Measurements from ENCODE around the gene AUTS2. TPM values are rescaled to one million over a fixed set of nuclear protein-coding genes. Genes with fewer than 3 reads are reported as not detected.

Gene AUTS2
- total and polyA plus RNA-seq, 4 experiments from 2014 or later: 3.4 to 35.2 (median 25.5) TPM

DNA sequence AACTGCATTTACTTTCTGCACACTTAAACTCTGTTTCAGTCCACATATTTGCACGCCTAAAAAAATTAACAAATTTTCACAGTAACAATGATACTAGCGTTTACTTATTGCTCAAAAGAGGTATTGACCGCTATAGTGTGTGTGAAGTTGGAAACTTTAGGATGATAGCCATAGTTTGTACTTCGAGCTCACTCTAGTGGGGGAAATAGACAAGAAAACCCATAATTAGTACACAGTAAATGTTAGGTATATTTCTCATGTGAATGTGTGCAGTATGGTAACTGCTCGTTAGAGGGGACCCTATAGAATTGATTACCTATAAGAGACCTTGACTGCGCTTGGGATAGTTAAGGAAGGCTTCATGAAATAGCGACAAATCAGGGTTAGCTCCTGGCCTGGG is 238.4 kb downstream of the AUTS2 start:
- intact Hi-C loops (cut with micrococcal nuclease): no loop called here
- H3K27ac Mint-ChIP-seq: no peak overlapping the region
- Histone ChIP-seq H3K9me3 (ENCODE audit: control insufficient read depth in 1 of 2, low read length in 2 of 2) (no peaks in the 10 kb centered on the region), H3K27me3 (ENCODE audit: insufficient read depth, low read length) (no peaks in the 10 kb centered on the region), H3K4me1 (ENCODE audit: insufficient read depth, low read length) (no peaks in the 10 kb centered on the region), H3K27ac (ENCODE audit: low read depth, low read length) (no peak overlapping the region), H3K36me3 (ENCODE audit: insufficient read depth, low read length) (no peaks in the 10 kb centered on the region), H3K4me3 (ENCODE audit: low read length in 2 of 2) (no peak overlapping the region)
- POLR2A ChIA-PET (ENCODE audit: partially characterized antibody): no interaction called here
- H3K27me3 Mint-ChIP-seq: no peaks in the 10 kb centered on the region
- DNase-seq: no peak
- CTCF ChIA-PET (ENCODE audit: partially characterized antibody): no interaction called here
- peaks cover 0 to 3% (median 0%) of the 10 kb centered on the region in 8 donors for H3K9me3 Mint-ChIP-seq
- H3K4me1 Mint-ChIP-seq: no peaks in the 10 kb centered on the region
- H3K36me3 Mint-ChIP-seq: no peaks in the 10 kb centered on the region
- H3K4me3 Mint-ChIP-seq: no peak overlapping the region

DNA sequence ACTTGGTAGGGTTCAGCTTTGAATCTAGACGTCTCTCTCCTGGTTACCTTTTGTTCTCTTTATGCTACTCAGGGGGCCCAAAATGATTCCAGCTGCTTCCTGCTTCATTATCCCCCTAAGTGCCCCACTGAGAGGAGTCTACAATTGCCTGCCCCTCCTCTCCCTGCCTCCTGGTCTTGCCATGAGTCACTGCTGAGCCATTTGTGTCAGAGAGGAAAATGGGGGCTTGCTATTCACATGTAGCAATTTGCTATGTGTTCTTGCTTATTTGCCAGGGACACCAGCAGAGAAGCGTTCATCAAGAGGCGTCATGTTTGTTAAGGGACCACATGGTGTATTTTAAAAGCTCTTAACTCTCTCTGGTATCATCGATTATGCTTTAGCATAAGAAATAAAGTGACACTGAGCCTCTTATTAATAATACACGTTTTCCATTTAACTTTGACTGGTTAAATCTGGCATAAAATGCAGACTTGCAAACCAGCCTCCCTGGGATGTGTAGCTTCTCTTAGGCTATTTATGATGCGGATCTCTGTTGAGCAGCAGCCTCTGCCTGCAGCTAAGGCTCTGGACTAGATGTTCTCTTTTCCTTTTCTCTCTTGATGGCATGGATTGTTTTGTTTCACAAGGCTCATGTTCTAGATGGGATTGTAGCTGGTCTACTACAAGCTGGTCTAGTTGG is 239.3 kb downstream of the AUTS2 start:
- H3K4me1 Mint-ChIP-seq: no peaks in the 10 kb centered on the region
- H3K27ac ChIP-seq (ENCODE audit: low read depth, low read length): no peak overlapping the region
- H3K4me3 Mint-ChIP-seq: no peak overlapping the region
- H3K36me3 Mint-ChIP-seq: no peaks in the 10 kb centered on the region
- H3K4me1 ChIP-seq (ENCODE audit: insufficient read depth, low read length): no peaks in the 10 kb centered on the region
- POLR2A ChIA-PET (ENCODE audit: partially characterized antibody): no interaction called here
- DNase-seq: no peak
- intact Hi-C loops (cut with micrococcal nuclease): no loop called here
- H3K4me3 ChIP-seq (ENCODE audit: low read length in 2 of 2): no peak overlapping the region
- H3K27me3 Mint-ChIP-seq: no peaks in the 10 kb centered on the region
- CTCF ChIA-PET (ENCODE audit: partially characterized antibody): no interaction called here
- peaks cover 0 to 3% (median 0%) of the 10 kb centered on the region in 8 donors for H3K9me3 Mint-ChIP-seq
- H3K9me3 ChIP-seq (ENCODE audit: control insufficient read depth in 1 of 2, low read length in 2 of 2): no peaks in the 10 kb centered on the region
- no peak overlapping the region for H3K27ac Mint-ChIP-seq
- no peaks in the 10 kb centered on the region for H3K27me3 ChIP-seq (ENCODE audit: insufficient read depth, low read length)
- no peaks in the 10 kb centered on the region for H3K36me3 ChIP-seq (ENCODE audit: insufficient read depth, low read length)

DNA sequence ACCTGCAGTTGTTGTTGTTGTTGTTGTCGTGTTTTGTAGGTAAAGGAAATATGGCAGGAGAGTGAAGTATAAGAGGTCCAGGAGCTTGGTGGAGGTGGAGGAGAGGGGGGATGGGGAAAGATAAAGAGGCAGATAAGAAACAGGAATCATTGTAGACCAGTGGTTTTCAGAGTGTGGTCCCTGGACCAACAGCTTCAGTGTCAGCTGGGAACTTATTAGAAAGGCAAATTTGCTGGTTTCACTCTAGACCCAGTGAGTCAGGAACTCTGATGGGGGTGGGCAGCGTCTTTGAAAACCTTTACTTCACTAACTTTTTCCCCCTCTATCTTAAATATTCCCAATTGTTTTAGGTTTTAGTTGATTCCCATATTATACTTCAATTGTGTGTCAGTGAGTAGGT is 241.5 kb downstream of the AUTS2 start:
- H3K4me1 ChIP-seq (ENCODE audit: insufficient read depth, low read length): no peaks in the 10 kb centered on the region
- ChIA-PET CTCF (ENCODE audit: partially characterized antibody) (no interaction called here), POLR2A (ENCODE audit: partially characterized antibody) (no interaction called here)
- peaks cover 0 to 3% (median 0%) of the 10 kb centered on the region in 8 donors for H3K9me3 Mint-ChIP-seq
- H3K4me1 Mint-ChIP-seq: no peaks in the 10 kb centered on the region
- intact Hi-C loops (cut with micrococcal nuclease): no loop called here
- H3K9me3 ChIP-seq (ENCODE audit: control insufficient read depth in 1 of 2, low read length in 2 of 2): no peaks in the 10 kb centered on the region
- H3K27ac ChIP-seq (ENCODE audit: low read depth, low read length): no peak overlapping the region
- H3K27me3 ChIP-seq (ENCODE audit: insufficient read depth, low read length): no peaks in the 10 kb centered on the region
- no peak overlapping the region for H3K4me3 Mint-ChIP-seq
- H3K4me3 ChIP-seq (ENCODE audit: low read length in 2 of 2): no peak overlapping the region
- no peak for DNase-seq
- peaks cover 4% of the 10 kb centered on the region in 2 donors for H3K27me3 Mint-ChIP-seq
- no peak overlapping the region for H3K27ac Mint-ChIP-seq
- H3K36me3 ChIP-seq (ENCODE audit: insufficient read depth, low read length): no peaks in the 10 kb centered on the region
- H3K36me3 Mint-ChIP-seq: no peaks in the 10 kb centered on the region

DNA sequence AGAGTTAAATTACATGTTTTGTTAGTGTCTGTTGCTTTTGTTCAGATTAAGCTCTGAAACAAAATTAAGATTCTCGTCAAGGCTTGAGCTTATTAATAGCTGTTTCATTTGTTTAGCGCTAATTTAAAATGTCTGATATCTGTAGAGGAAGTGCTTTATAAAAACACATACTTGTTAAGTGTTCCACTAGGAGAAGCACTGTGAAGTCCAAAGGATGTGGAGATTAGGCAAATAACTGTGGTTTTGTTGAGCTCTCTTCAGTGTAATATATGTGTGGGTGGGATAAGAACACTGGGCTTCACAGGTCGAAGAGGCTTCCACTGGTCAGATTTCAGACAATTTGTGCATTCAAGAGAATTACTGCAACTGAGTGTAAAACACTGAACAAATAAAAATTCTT is 242.0 kb downstream of the AUTS2 start:
- intact Hi-C loops (cut with micrococcal nuclease): no loop called here
- DNase-seq: no peak
- no peaks in the 10 kb centered on the region for H3K4me1 Mint-ChIP-seq
- ChIA-PET CTCF (ENCODE audit: partially characterized antibody) (no interaction called here), POLR2A (ENCODE audit: partially characterized antibody) (no interaction called here)
- peaks cover 0 to 3% (median 0%) of the 10 kb centered on the region in 8 donors for H3K9me3 Mint-ChIP-seq
- H3K36me3 Mint-ChIP-seq: no peaks in the 10 kb centered on the region
- H3K27me3 Mint-ChIP-seq: peaks cover 4% of the 10 kb centered on the region in 2 donors
- no peaks in the 10 kb centered on the region for H3K4me1 ChIP-seq (ENCODE audit: insufficient read depth, low read length)
- H3K4me3 ChIP-seq (ENCODE audit: low read length in 2 of 2): no peak overlapping the region
- H3K9me3 ChIP-seq (ENCODE audit: control insufficient read depth in 1 of 2, low read length in 2 of 2): no peaks in the 10 kb centered on the region
- no peaks in the 10 kb centered on the region for H3K27me3 ChIP-seq (ENCODE audit: insufficient read depth, low read length)
- H3K36me3 ChIP-seq (ENCODE audit: insufficient read depth, low read length): no peaks in the 10 kb centered on the region
- H3K4me3 Mint-ChIP-seq: no peak overlapping the region
- no peak overlapping the region for H3K27ac Mint-ChIP-seq
- no peak overlapping the region for H3K27ac ChIP-seq (ENCODE audit: low read depth, low read length)

DNA sequence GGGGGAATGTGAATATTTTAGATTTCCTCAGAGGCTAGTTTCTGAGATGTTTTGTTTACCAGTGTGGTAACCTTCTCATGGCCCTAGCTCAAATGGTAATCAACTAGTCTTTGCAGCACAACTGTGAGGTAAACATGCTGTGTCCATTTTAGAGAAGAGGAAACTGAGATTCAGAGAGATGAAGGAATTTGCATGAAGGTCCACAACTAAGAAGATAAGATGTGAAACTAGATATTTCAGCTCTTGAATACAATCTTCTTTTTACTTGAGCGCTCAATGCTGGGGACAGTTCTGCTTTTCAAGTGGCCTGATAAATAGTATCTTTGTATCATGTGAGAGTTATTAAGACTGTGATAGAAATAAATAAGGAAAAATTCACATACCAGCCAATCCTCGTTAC is 245.4 kb downstream of the AUTS2 start:
- Histone ChIP-seq H3K4me3 (ENCODE audit: low read length in 2 of 2) (no peak overlapping the region), H3K4me1 (ENCODE audit: insufficient read depth, low read length) (no peaks in the 10 kb centered on the region), H3K36me3 (ENCODE audit: insufficient read depth, low read length) (no peaks in the 10 kb centered on the region), H3K27ac (ENCODE audit: low read depth, low read length) (no peak overlapping the region), H3K27me3 (ENCODE audit: insufficient read depth, low read length) (no peaks in the 10 kb centered on the region), H3K9me3 (ENCODE audit: control insufficient read depth in 1 of 2, low read length in 2 of 2) (no peaks in the 10 kb centered on the region)
- H3K36me3 Mint-ChIP-seq: no peaks in the 10 kb centered on the region
- H3K27ac Mint-ChIP-seq: no peak overlapping the region
- no peak overlapping the region for H3K4me3 Mint-ChIP-seq
- H3K4me1 Mint-ChIP-seq: no peaks in the 10 kb centered on the region
- H3K27me3 Mint-ChIP-seq: peaks cover 4% of the 10 kb centered on the region in 2 donors
- POLR2A ChIA-PET (ENCODE audit: partially characterized antibody): no interaction called here
- CTCF ChIA-PET (ENCODE audit: partially characterized antibody): no interaction called here
- intact Hi-C loops (cut with micrococcal nuclease): no loop called here
- H3K9me3 Mint-ChIP-seq: peaks cover 0 to 2% (median 0%) of the 10 kb centered on the region in 8 donors
- DNase-seq: no peak

DNA sequence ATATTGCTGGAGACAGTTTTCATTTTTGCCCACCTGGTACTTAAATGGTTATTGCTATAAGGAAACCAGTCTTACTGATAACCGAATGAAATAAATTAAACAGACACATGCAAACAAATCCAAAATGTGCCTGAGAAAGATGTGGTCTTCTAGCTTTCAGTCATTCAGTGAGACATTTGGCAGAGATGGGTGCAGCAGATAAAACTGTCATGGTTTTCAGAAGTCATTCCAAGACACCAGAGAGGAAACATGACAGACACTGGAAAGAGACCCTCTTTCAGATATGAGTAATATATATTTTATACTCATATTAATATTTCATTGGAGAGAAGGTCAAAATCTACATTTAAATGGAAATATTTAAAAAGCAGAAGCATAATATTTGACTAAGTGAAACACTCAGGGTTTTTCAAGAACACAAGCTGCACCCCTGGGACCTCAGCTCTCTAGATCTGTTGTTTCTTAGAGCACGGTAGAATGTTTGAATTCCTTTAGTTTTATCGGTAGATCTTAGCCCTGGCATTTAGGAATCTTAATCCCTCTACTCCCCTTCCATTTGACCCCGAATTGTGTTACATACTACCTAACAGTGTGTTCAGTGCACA is 246.1 kb downstream of the AUTS2 start:
- intact Hi-C loops (cut with micrococcal nuclease): no loop called here
- Histone ChIP-seq H3K9me3 (ENCODE audit: control insufficient read depth in 1 of 2, low read length in 2 of 2) (no peaks in the 10 kb centered on the region), H3K27me3 (ENCODE audit: insufficient read depth, low read length) (no peaks in the 10 kb centered on the region), H3K36me3 (ENCODE audit: insufficient read depth, low read length) (no peaks in the 10 kb centered on the region), H3K4me1 (ENCODE audit: insufficient read depth, low read length) (no peaks in the 10 kb centered on the region), H3K4me3 (ENCODE audit: low read length in 2 of 2) (no peak overlapping the region), H3K27ac (ENCODE audit: low read depth, low read length) (no peak overlapping the region)
- H3K4me3 Mint-ChIP-seq: no peak overlapping the region
- no peak for DNase-seq
- ChIA-PET POLR2A (ENCODE audit: partially characterized antibody) (no interaction called here), CTCF (ENCODE audit: partially characterized antibody) (no interaction called here)
- no peak overlapping the region for H3K27ac Mint-ChIP-seq
- H3K9me3 Mint-ChIP-seq: peaks cover 0 to 2% (median 0%) of the 10 kb centered on the region in 8 donors
- H3K36me3 Mint-ChIP-seq: no peaks in the 10 kb centered on the region
- peaks cover 4% of the 10 kb centered on the region in 2 donors for H3K27me3 Mint-ChIP-seq
- no peaks in the 10 kb centered on the region for H3K4me1 Mint-ChIP-seq

DNA sequence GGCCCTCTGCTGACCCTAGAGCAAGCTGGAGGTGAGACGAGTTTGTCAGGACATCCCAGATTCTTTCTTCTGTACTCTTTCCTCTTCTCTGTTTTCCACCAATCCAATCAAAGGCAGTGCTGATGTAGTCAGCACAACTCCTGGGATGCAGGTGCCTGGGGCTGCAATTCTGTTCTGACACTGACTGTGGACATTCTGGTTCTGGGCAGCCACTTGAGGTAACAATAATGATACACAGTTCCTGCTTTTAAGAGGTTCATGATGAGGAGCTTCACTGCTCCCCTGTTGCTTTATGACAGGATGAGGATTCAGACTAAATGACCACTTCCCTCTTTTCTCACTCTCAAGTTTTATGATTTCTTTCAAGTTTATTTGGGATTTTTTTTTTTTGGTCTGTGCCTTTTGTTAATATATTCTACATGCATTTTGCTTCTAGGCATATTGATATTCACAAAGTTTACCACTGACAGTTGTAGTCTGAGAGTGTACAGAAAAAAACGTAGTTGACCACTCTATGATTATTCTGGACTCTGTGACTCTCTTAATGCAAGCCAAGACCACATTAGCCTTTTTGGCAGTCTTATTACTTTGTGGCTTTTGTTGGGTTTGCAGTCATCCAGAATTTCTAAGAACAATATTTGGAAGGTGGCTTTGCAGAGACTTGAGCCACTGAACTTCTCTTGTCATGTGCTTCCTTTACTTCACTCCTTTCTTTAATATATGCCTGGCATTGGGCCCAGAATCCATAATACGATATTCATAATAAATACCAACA is 247.6 kb downstream of the AUTS2 start:
- Mint-ChIP-seq H3K27ac (no peak overlapping the region), H3K9me3 (peaks cover 0 to 3% (median 0%) of the 10 kb centered on the region in 8 donors), H3K4me3 (no peak overlapping the region), H3K36me3 (no peaks in the 10 kb centered on the region), H3K4me1 (no peaks in the 10 kb centered on the region), H3K27me3 (peaks cover 4% of the 10 kb centered on the region in 2 donors)
- Histone ChIP-seq H3K4me3 (ENCODE audit: low read length in 2 of 2) (no peak overlapping the region), H3K9me3 (ENCODE audit: control insufficient read depth in 1 of 2, low read length in 2 of 2) (no peaks in the 10 kb centered on the region), H3K27ac (ENCODE audit: low read depth, low read length) (no peak overlapping the region), H3K27me3 (ENCODE audit: insufficient read depth, low read length) (no peaks in the 10 kb centered on the region), H3K4me1 (ENCODE audit: insufficient read depth, low read length) (no peaks in the 10 kb centered on the region), H3K36me3 (ENCODE audit: insufficient read depth, low read length) (no peaks in the 10 kb centered on the region)
- intact Hi-C loops (cut with micrococcal nuclease): no loop called here
- ChIA-PET POLR2A (ENCODE audit: partially characterized antibody) (no interaction called here), CTCF (ENCODE audit: partially characterized antibody) (no interaction called here)
- DNase-seq: no peak

All from CD4-positive, alpha-beta memory T cell (primary cell).